HG02973 (cell line): ENCODE data around the gene MAMSTR.

Source experiments
- ATAC-seq: cut with Tn5 transposase; IDR thresholded peaks from one replicate; pipeline ENCODE4 v1.9.1; 2021; ENCODE audit warnings: moderate library complexity; ENCODE audit not compliant: unreplicated experiment

MAMSTR gene

DNA sequence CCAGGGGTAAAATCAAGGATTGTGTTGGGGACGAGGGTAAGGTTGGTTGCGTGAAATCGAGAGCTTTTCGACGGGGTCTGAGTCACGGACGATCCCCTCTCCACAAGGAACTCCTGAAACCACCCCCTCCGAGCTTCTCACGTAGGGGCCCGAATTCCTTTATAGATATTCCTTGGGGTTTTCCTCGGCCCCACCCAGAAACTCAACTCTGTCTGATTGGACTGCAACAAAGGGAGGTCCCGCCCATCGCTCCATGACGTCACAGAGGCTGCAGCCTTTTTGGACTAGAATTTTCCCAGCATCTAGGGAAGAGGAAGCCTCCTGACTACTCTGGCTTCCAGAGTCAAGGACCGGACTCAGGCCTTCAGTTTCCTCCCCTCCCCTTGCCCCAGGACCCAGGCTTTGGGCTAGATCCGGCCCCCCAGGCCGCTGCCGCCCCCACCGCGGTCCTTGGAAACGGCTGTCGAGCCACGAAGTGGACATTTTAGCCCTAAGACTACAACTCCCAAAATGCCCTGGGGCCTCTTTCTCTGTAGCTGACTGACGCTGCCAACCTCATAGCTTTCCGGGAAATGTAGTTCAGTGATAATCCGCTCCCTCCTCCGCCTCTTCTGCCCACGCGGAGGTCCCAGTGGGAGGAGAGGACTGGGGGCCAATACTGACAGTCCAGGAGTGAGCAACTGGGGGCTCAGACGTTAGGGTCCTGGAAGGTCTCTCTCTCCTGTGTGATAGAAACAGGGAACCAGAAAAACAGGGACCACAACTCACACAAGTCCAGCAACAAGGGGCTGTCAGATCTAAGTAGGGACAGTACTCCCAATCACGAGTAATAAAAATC is 27.4 kb upstream of the MAMSTR start, which contains the start of gene IZUMO1:
TSS of gene IZUMO1 (minus strand) at position 172 of the 838 bp plus-strand sequence. CDS start 1,050 bp downstream, outside the sequence.
- no peak for ATAC-seq

DNA sequence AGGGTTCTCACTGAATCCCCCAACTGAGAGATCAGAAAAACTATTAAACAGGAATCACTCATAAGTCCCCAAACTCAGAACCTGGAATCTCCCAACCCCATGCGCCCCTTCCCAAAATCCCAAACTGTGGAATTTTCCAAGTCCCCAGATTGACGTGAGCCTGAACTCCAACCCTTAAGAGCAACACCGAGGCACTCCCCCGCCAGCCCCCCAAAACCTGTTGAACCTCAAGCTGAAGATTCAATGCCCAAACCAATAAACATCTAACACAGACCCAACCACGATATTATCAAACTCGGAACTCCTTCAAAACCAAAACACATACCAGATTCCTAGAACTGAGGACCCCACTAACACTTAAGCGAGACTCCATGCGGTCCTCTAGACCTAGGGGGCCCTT is 26.6 kb upstream of the MAMSTR start:
- no peak for ATAC-seq

DNA sequence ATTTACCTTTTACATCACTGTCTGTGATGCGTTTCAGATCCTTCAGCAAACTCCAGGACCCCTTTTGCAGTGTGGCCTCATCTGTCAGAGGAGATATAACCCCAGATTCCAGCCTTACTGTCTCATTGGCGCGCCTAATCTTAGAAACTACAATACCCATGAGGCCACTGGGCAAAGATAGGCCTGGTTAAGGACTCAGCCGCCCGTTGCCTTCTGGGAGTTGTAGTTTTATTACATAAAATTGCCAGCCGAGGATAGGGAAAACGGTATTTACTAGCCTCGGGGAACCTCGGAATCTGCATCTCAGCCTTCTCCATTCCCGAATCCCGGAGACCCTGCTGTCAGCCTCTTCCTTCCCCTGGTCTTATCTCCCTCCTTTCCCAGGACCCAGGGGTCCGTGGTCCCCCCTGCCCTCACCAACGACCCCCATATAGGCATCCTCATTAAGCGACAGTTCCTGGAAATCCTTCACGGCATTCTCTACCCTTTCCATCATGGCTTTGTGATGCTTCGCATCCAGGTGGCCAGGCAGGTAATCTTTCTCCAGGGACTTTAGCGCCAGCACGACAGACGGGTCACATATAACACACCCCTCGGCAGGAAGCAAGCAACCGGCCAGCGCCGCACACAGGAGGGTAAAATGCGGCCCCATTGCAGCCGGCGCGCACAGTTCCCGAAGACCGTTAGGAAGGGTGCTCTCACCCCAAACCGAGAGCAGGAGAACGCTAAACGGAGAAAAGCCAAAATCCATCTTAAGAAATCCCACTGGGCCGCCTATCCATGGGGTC is 25.9 kb upstream of the MAMSTR start:
- ATAC-seq, result no peak

DNA sequence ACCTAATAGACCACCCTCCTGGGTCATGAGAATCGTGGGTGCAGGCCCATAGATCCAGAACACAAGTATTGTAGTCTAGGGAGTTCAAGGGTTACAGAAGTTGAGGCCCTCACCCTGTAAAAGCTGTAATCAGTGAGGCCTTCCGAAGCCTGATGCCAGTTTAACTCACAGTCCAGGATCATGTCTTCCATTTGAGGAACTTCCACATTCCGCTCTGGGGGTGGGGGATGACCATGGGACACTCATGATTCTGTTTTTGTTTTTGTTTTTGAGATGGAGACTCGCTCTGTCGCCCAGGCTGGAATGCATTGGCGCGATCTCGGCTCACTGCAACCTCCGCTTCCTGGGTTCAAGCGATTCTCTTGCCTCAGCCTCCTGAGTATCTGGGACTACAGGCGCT is 22.6 kb upstream of the MAMSTR start:
- no peak for ATAC-seq

- no peak for ATAC-seq
These were observed 21.8 kb upstream of the MAMSTR start for GRCh38 chr19:48741129-48741999.

DNA sequence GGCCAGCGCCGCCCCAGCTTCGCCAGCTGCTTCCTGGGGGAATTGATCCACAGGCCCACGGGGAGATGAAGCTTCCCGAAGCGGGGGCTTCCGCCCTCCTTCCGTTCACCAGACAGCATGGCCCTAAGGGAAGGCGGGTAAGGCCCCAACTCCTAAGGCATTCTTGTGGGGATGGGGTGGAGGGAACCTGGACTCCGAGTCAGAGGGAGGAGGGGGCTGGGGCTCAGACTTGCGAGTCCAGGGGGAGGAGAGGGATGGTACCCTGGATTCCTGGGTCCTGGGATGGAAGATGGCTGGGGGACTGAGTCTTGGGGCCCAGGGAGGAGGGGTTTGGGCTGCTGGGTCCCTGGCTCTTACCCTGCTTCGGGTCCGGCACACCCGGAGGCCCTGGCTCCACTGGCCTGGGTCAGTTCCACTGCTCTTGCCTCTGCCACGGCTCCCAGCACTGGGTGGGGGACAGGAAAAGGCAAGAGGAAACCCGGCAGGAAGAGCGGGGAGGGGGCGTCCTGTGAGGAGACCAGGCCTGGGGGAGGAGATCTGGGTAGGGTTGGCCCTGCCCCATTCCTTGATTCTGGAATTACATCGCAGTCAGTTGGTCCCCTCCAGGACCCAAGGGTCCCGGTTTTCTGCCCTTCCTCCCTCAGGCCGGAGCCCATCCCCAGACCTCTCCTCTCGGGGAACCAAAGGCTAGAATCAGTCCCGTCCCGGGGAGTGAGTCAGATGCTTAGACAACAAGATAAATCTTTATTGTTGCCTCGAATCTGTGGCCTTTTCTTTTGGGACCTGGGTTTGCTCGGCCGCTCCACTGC is 20.8 kb upstream of the MAMSTR start, which contains the start of gene RASIP1:
TSS of gene RASIP1 (minus strand) at position 447 of the 809 bp plus-strand sequence. CDS start at position 119, 328 bp downstream.
- no peak for ATAC-seq

DNA sequence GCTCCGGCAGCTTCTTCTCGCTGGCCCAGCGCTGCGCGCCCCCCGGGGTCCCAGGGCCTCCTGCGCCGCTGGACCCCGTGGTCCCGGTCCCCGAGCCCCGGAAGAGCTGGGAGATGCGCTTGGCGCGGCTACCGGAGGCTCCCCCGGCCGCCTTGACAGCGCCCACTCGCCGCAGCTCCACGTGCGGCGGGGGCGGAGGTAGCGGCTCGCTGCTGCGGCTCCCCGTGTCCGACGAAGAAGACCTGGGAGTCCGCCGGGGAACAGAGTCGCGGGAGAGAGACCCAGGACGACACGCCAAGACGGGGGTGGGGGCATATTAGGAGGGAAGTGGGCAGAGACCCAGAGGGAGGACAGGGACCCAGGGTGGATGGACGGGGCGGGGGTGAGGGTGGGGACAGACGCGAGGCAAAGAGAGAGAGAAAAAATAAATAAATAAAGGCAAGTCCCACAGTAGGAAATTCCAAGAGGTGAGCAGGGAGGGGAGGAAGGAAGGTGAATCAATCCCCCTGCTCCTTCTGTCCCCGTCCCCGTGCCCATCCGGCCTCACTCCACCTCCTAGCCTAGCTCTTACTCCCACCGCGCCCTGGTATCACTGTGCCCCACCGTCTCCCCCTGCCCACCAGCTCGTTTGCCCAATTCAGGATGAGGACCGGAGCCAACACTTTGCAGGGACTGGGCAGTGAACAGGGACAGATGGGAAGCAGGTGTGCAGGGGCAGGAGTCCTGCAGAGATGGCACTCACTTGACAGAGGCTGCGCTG is 20.1 kb upstream of the MAMSTR start:
- no peak for ATAC-seq

DNA sequence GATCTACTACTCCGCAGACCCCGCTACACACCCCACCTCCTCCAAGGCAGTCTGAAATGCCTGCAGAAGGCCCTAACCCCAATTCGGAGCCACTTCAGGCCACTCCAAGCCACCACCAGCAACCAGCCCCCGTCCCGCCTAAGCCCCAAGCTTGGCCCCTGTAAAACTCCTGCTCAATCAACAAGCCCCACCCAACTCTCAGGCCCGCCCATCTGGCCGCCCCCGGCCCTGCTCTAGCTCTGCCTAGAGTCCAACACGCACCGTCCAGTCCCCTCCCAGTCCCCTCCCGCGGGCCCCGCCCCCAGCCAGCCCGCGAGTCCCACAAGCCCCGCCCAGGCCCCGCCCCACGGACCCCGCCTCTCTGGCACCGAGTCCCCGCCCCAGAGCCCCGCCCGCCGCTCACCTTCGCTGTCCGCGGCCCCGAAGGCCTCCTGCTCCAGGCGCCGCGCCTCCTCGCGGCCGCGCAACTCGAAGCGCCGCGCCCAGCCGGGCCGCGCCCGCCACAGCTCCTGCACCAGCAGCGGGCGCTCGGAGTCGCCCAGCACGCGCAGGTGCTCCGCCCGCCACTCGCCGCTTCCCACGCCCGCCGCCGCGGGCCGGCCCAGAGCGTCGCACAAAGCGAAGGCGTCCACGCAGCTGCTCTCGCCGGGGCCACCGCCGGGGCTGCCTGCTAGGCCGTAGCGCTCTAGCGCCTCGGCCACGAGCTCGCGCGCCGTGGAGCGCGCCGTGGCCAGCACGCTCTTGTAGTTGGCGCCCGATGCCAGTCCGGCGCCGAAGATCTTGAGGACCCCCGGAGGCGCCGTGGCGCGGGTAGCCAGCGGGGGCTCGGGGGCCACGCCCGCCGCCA is 19.3 kb upstream of the MAMSTR start:
- ATAC-seq, result no peak

DNA sequence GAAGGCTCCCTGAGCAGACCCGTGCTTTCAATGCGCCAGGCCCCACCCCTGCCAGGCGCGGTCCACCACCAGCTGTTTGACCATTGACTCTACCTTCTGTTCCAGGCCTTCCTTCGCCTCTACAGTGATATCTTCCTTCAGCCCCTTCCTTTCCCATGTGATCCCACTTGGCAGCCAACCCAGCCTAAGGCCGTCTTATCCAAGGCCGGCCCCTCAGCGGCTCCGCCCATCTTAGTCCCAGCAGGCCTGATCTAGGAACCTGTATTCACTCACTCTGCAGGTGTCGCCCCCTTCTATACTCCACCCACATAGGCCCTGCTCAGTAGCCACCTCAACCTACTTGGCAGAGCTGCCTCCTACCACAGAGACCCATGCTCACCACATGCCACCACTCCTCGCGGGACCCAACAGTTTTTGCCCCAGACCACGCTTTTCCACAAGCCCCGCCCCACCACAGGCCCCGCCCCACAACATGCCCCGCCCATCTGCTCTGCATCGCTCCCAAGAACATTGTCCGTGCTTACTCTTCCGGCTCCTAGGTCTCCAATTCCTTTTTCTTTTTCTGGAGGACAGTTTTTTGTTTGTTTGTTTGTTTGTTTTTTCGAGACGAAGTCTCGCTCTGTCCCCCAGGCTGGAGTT is 18.0 kb upstream of the MAMSTR start:
- ATAC-seq, result no peak

DNA sequence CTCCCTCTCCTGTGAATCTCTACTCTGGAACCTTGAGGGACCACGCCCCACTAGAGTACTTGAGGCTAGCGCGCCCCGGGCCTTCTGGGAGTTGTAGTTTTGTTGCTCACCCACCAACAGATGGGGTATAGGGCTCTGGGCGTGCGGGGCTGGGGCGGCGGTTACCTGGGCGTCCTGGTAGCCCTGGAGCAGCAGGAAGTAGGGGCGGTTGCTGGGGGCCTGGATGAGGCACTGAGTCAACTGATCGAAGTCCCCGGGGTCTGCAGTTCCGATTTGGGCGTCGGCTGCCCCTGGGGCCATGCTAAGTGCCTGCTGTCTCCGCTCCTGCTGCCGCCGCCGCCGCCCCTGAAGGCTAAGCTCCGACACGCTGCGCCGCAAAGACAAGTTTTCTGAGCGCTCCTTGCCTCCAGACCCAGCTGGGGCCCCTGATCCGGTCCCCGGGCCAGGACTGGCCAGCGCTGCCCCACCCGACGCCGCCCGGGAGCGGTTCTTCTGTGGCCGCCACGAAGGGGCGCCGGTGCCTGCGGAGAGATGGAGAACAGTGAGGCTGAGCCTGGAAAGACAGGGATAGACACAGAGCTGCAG is 15.6 kb upstream of the MAMSTR start:
- ATAC-seq, result no peak

DNA sequence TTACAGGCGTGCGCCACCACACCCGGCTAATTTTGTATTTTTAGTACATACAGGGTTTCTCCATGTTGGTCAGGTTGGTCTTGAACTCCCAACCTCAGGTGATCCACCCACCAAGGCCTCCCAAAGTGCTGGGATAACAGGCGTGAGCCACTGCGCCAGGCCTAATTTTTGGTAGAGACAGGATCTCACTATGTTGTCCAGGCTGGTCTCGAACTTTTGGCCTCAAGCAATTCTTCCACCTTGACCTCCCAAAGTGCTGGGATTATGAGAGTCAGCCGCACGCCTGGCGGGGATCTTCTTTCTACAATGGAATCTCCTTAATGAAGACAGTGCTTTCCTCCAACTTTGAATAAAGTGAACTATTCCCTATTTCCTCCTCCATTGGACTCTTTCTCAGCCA is 15.1 kb upstream of the MAMSTR start:
- ATAC-seq, result no peak

- ATAC-seq, result no peak
These were observed 11.9 kb upstream of the MAMSTR start for GRCh38 chr19:48731452-48731851.

DNA sequence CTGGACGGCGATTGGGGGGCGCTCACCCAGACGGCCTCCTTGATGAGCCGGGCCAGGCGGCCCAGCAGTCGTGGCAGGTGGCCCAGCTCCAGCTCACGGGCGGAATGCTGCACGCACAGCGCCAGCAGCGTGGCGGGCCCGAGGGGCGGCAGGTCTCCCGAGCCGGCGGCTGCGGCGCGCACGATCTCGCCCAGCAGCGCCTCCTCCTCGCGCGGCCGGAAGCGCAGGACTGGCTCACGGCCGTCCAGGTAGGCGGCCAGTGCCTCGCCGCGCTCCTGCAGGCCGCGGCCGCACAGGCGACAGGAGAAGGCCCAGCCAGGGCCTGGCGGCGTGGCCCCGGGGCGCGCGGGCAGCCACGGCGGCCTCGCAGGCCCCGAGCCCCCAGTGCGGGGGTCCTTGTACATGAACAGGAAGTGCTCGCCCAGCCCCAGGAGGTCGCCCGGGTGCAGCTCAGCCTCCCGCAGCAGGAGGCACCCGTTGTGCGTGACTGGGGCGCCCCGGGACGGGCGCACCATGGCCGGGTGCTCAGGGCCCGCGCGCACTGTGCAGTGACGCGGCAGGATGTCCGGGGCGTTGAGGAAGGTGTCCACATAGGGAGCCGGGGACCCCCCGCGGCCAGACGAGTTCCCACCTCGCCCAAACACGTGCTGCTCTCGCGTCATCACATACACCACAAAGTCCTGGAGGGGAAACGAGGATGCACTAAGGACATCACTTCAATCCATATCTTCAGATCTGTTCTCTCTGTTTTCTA is 9.6 kb upstream of the MAMSTR start:
- no peak for ATAC-seq

GRCh38 chr19:48726556-48726955 is 7.0 kb upstream of the MAMSTR start:
- ATAC-seq, result no peak

DNA sequence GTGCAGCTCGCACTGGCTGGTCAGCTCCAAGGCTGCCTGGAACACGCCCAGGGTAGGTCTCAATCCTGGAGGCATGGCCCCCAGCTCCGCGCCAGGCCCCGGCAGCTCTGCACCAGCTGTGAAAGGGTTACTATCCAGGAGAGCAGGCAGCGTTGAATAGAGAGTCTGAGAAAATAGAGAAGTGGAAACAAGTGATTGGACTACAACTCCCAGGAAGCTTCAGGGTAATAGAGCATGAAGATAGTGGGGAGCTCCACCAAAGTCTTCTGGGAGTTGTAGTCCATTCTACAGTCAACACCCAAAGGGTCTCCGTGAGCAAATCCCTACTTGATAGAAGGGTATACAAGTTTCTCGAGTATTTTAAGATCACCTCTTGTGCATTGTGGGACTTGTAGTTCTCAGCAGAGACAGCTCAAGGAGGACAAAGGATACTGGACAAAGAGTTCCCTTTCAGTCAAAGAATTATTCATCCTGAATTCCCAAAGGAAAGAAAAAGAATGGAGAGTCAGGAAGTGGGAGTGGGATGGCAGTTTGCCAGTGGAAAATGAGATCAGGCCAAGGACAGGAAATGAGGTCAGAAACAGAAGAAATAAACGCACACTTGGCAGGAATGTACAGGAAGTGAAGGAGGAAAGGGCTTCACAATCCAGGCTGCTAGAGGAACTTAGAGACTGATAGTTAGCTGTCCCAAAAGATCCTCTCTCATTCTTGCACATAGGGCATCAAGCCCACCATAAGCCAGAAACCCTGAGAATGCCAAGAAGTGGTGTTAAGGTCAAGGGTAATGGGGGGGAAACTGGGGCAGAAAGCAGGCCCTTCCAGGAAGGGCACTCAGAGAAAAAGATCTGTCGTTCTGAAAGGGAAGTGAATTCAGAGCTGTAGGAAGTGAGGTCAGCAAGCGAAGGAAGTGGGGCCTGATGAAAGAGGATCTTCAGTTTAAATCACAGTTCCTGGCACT is 5.5 kb upstream of the MAMSTR start:
- no peak for ATAC-seq

DNA sequence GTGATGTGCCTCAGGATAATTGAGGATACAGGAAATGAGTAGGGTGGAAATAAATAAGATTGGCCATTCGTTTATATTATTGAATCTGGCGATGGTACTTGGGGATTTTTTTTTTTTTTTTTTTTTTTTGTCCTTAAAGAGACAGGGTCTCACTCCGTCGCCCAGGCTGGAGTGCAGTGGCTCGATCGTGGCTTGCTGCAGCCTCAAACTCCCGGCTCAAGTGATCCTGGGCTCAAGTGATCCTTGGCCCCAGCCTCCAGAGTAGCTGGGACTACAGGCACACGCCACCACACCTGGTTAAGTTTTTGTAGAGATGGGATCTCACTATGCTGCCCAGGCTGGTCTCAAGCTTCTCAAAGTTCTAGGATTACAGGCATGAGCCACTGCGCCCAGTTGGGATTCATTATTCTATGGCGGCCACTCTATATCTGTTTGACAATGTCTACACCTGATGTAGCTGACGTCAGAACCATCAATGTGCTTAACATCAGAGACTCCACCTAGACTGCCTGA is 2.7 kb upstream of the MAMSTR start:
- no peak for ATAC-seq
